Amniotic epithelial cell (primary cell): ENCODE data around the gene DARS1.

ENCODE experiments used
- DNase-seq: peaks from one replicate; pipeline ENCODE4 v3.0.0-alpha.2; 2010; ENCODE audit warnings: low read depth

DARS1 gene

DNA sequence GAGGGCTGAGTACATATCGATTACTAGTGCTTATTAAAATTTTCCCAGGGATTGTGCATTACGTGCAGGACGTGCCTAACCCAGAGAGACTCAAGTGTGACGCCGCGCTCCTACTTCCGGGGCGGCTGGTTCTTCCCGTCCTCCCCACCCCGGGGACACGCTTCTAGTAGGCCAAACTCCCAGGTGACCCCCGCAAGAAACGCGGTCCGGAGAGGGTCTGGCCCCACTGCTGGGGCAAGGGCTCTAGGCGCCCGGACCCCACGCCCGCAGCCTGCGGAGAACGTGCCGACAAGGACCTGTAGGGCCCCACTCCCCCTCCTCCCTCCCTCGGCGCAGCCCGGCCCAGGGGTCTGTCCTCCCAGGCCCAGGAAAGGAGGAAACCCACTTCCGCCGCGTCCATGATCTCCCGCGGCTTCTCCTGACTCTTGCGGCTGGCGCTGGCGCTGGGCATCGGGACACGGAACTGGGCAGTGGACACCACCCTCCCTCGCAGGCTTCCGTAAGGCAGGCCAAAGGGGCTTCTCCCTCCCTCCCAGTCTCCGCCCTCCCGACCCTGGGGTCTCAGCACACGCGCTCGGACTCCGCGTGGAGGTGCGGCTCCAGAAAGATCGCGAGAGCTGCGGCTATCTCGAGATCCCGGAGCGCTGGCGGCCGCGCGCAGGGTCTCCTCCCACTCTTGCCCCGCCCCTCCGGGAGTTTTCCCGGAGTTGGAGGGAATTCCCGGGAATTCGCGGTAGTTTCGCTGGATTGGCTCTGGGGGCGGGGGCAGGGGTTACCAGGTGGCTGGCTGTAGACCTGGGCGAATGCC, at the start of gene DARS1:
Gene DARS1, minus strand, starts transcription at position 609 of the 808 bp plus-strand sequence. Its CDS starts 158 bp downstream, at position 451.
- peak; percentile 88 for DNase-seq

DNA sequence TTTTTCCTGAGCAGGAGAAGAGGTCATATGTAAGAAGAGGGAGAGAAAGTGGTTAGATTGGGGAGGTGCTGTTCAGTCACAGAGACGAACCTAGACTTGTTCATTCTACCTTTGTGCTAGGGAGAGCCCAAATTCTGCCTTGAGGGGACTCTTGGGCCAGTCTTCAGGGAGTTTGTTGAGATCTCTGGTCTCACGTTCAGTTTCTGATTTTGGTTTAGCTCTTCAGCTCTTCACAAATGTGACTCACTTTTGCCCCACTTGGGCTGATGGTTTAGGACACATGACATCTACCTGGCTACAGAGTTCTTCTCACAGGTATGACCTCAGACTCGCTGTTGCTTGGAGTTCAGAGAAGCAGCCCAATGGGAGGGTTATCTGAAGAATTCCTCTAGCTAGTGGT, 49.2 kb upstream of the DARS1 start:
- DNase-seq = no peak

DNA sequence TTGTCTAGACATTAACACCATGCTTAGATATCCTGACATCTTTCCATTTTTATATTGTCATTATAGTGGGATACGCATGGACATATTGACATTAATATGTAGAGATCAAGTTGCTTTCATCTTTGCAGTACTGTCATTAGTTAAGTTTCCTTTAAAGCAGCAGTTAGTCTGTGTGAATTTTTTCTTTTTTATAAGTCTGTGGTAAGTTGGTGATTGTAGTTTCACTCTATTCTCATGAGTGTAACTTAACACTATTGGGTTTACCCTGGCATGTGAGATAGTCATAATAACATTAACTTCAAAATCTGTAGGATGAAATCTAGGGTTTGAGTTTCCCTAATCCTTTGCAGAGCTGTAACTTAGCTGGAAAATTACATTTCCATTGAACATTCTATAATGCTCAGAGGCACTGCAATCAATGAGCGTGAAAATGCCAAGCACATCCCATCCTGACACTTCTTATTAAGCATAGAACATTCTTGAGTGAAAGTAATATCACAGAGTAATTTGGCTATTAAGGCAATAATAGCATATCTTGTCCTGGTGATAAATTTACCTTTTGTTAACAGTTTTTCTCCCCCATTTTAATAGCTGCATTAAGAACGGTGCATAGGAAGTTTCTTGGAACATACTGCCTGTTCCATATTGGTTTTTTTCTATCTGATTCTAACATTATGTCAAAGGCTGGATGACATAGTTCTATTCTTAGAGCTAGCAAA, 47.5 kb upstream of the DARS1 start:
- no peak for DNase-seq

DNA sequence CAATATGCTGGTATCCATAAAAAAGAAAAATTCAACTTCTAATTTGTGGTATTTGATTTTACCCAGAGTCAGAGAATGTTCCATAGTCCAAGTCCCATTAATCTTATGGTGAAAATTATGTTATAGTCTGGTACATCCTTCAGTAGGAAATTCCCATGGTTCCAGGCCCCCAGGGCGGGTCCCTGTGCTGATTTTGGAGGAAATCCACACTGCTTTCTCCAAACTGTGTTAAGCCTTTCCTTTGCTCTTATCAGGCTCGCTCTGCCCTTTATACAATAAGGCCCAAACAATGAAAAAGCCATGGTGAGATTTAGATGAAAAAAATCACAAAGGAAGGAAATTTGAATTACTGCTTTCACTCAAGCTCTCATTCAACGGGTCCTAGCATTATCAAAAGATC, 46.8 kb upstream of the DARS1 start:
- DNase-seq = no peak

DNA sequence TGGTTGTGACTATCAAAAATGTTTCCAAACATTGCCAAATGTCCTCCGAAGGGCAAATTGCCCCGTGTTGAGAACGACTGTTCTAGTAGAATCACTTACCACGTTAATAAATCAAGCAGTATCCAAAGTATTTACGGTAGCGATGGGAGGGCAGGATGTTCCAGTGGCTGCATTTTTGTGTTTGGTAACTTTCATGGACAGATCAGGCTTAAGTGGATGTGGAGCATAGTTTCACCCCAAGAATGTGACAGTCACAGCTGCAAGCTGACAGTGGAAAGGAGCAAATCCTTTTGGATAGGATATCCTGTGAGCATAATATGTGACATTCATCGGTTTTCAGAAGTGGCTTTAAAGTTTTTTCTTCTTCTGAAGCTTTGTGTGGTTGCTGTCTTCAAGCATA, 46.3 kb upstream of the DARS1 start:
- no peak for DNase-seq

DNA sequence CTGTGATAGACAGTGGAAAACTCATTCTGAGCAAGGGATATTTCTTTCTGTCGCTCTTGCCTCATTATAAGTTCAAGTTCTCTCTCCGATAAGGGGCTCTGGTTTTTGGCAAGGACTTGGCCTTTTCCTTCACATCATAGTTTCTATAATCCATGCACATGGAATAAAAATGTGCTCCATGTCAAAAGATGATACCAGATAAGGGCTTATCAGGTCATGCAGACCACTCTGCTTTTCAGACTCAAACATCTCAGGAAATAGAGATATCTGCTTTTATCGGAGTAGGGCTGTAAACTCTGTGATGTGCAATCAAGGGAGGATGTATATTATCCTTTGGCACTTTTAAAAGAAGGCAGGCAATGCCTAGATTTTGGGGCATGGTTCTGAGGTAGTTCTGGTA, 45.0 kb upstream of the DARS1 start:
- DNase-seq = no peak

DNA sequence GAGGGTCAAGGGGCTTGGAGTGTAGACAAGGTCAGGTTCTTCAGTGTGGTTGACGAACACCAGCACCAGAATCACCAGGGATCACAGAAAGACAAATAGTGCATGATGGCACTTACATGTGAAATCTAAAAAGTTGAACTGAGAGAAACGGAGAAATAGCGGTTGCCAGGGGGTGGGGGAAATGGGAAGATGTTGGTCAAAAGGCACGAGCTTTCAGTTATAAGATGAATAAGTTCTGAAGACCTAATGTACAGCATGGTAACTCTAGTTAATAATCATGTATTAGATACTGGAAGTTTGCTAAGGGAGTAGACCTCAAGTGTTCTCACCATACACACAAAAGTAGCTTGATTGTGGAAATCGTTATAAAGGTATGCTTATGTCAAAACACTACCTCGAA, 43.7 kb upstream of the DARS1 start:
- no peak for DNase-seq

DNA sequence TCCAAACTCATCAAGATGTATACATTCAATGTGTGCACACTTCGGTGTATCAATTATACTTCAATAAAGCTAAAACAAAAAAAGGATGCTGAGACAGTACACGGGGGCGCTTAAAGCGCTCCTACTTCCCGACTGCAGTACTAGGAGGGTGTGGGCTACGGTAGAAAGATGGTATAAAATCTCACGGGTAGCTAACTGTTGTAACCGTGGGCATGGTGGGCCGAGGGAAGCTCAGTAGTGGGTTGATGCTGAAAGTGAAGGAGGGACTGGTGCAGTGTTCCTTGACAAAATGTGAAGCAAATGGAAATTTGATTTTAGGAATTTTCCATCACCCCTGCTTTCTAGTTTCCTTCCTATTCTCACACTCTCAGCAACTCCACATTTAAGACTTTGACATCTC, 42.6 kb upstream of the DARS1 start:
- no peak for DNase-seq

DNA sequence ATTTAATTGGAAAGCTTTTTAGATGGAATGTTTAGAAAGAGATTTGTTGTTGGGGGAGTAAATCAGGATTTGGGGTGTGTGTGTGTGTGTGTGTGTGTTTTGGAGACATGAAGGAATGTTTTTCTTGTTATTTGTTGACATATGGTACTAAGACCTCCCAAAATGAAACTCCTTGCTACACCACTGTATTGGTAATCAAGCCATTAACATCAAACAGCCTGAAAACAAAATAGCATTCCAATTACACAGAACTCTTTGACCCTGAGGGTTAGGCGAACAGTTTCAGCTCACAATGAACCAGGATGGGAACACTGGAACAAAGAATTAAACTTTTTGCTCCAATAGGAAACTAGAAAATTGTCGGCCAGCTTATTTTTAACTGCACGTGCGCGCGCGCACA, 41.7 kb upstream of the DARS1 start:
- no peak for DNase-seq

DNA sequence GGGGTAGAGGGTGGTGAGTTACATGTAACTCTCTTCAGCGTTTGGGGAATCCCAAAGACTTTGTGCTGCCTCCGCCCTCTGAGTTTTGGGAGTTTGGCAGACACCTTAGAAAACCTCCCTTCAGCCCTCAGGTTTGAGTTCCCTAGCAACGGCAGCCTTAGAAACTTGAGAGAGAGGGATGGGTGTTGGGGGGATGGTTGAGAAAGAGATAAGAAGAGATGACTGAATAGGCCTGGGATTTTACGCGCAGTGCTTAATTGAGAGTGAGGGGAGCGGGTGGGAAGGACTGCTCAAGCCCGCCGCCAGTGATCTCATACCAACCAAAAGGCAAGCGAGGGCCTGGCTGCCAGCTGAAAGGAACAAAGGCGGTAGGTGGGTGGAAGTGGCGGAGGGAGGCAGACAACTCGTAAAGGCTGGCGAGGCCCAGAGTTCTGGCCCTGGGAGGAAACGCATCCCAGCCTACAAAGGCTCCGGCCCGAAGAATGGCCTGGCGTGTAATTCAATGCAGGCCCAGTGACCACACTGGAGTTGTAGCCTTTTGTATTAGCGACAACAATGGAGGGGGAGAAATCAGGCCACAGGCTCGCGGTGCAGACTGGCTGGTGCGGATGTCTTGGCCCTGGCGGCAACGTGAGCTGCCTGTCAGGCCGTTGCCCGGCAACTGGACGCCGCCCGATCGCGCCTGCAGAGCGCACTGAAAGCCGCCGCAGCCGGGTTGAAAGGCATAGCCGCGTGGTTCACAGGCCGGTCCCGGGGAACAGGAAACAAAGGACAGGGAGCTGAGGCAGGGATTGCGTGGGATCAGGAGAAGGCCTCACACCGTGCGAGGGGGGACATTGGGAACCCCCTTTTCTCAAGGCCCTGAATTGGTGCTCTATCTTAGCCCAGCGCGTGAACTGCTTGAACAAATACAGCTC, 39.9 kb upstream of the DARS1 start:
- peak; percentile 56 for DNase-seq

DNA sequence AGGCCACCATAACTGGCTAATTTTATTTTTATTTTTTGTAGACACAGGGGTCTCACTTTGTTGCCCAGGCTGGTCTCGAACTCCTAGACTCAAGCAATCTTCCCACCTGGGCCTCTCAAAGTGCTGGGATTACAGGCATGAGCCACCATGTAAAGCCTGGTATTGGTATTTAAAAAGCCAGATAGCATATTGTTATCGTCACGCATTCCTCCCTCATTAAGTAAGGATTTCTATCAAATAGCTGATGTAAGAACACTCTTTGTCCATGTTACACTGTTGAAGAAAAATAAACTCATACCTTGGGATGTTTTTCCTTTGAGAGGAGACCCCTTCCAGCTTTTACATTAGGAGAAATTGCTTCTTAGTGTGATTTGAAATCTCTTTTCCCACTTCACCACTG, 39.2 kb upstream of the DARS1 start:
- DNase-seq = no peak

DNA sequence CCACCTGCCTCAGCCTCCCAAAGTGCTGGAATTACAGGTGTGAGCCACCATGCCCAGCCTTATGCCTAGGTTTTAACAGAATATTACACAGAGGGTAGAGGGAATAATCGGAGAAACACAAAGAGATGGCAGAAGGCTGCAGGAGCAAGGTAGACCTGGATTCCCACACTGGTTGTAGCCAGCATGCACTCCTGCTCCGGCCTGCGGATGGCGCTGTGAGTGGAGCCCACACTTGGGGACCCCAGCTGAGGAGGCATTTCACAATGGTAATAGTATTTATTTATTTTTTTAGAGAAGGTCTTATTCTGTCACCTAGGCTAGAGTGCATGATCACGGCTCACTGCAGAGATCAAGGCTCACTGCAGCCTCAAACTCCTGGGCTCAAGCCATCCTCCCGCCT, 38.8 kb upstream of the DARS1 start:
- DNase-seq = no peak

DNA sequence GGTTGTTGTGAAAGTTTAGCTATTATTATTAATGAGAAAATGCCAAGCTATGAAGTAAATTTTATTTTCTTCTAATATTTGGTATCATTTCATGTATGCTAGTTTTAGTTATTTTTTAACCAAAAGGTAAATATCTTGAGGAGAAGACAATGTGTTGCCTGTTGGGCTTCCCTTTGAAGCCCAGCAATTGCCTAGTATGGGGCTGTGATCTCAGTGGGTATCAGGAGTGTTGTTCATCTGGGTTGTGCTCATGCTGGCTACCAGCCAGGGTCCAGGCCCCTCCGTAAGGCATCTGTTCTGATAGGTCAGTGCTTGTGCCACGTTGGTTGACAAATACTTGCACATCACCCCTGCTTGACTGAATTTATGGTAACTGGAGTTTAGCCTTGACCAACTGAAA, 38.0 kb upstream of the DARS1 start:
- no peak for DNase-seq

DNA sequence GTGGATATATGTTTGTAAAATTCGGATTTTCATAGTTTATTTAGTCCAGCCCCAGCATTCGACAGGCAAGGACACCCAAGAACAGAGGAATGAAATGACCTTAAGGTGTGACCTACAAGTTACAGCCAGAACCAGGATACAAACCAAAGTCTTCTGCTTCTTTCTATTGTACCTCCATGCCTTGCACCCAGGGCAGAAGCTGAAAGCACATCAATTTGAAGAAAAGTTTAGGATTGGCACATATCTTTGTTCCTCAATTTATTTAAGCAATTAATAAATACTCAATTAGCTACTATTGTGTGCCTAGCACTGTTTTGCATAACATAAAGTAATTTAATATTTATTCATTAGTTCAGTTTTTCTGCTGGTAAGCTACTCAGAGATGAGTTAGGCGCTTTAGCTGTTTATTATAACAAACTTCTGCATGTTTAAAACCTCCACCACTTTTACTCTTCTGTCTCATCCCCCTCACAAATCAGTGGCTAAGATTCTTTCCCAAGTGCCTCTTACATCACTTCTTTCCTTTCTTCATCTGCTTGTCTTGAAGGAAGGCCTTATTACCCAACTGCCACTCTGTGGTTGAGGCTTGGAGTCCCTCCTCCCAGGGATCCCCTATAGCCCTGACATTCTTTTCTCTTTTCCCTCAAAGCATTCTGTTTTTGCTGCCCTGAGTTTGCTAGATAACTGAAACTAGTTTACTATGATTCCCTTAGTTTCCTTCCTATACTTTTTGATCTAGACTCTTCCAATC, 37.1 kb upstream of the DARS1 start:
- DNase-seq = peak; percentile 79

DNA sequence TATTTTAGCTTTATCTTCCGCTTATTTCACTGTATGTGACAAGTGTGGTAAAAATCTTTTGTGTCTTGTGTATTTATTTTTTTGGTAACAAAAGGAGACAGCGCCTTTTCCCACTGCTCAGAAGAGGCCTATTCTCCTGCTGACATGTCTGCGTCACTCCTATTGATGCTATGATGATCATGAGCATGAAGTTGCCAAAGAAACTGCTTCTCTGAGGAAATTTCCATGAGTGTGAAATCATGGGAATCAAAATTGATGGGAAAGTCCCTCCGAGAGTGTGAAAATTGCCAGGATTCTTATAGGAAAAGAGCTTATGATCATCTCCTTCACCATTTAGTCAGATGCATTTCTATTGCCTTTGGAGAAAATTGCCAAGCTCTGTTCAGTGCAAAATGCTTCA, 36.5 kb upstream of the DARS1 start:
- no peak for DNase-seq

DNA sequence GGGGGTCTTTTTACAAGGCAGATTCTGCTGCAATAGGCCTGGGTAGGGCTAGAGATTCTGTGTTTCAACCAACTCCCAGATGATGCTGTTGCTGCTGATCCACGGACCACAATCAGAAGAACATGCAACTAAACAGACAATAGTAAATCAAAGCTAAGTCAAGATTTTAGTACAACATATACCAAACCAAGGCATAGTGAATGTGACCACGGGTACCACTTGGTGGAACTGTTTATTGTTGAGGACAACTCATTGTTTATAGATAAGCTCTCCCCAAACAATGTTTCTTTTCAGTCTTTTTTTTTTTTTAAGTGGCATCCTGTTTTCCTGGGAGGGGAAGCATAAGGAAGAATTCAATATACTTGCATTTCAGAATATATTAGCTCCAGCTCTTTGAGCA, 36.0 kb upstream of the DARS1 start:
- DNase-seq = no peak

DNA sequence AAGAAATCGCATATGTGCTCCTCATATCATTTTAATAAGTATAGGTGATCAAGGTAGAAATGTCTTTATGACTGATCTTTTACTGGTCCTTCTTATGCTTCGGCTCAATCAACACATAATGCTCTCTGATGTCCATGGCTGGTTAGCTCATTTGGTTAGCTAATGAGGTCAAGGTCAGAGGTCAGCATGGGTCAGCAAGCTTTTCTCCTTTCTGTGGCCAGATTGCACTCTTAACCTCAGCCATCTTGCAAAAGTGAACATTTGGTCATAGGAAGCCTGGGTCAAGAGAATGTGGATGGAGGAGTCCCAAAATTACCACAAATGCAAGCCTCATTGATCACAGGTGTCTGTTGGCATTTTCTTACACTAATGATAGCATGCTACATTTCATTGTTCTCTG, 35.4 kb upstream of the DARS1 start:
- DNase-seq = no peak

DNA sequence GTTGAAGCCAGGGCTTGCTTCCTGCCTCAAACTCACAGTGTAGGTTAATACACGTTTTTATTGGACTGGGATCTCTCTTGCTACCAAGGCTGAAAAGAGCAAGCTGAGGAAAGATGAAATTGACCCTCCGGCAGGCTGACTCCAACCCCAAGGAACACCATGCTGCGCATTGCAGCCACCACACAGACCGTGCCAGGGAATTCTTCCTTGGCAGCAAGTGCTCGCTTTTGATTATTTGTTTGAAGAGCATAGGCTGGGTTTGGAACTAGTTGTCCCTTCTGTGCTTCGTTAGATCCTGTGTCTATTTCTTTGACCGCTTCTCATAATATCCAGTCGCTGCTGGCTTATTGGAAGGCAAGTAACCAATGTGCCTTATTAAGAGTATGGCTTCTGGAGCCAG, 34.4 kb upstream of the DARS1 start:
- DNase-seq = no peak

DNA sequence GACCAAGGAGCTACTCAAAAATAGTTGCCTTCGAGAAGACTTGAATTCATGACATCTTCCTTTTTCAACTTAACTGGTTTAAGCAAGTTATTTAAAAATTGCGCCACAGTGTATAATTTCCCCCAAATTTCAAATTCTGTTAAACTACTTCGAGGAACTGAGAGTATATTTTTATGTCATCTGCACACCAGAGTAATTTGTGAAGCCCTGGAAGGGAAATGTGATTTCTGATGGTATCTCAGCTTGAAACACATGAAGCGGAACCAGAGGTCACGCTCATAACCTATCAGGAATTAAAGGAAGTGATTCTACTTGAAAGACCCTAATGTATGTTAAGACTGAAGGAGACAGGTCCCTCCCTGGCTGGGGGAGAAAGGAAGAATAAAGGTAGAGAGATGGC, 33.9 kb upstream of the DARS1 start:
- no peak for DNase-seq

DNA sequence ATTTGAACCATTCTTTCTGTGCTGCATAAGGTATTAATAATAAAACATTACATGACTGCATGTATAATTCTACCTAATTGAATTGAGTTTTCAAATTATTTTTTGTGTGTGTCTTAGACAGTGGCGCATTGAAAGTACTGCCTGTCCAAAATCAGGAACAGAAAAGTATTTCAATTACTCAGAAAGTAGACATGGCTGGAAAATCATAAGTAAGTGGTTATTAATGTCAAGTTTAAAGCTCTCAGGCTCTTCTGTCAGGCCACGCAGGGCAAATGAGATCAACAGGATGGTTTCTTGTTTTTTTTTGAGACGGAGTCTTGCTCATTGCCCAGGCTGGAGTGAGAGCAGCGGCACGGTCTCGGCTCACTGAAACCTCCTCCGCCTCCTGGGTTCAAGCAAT, 32.4 kb upstream of the DARS1 start:
- no peak for DNase-seq

DNA sequence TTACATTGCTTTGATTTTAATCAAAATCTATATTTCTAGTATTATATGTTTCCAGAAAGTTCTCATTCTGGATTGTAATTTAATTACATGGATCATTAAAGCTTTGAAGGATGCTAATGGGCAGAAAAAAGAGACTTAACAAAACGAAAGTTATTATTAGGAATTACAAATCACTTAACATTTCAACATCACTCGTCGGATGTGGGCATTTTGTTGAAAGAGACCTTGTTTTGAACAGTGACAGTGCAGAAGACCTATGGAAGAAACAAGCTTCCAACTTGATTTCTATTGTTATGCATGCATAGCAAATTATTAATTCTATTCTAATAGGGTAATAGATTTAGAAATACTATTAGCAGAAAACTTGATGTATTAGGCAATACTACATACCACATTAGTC, 31.4 kb upstream of the DARS1 start:
- DNase-seq = no peak

DNA sequence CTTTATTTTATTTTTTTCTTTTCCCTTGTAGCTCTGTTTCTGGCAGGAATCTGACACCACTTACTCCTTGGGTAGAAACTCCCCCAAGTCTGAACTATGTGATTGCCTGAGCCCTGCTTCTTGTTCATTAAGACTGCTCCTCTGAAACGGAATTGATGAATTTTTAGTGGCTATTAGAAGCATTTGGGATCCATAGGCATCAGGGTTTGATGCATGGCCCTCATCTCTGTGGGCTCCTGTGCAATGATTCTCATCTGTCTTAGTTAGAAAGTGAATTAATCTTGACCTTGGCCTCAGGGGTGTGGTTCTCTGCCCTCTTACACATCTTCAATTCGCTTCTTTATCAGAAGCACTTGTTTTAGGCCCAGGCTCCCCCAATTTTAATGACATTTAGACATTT, 31.0 kb upstream of the DARS1 start:
- no peak for DNase-seq
